ENCODE measurements around the gene LDLRAP1.
"Not testable (repeated sequence)": the region's sequence is repeated elsewhere in the genome, so short reads cannot be mapped to it uniquely, and the experiment has no call there.

Gene LDLRAP1

DNA sequence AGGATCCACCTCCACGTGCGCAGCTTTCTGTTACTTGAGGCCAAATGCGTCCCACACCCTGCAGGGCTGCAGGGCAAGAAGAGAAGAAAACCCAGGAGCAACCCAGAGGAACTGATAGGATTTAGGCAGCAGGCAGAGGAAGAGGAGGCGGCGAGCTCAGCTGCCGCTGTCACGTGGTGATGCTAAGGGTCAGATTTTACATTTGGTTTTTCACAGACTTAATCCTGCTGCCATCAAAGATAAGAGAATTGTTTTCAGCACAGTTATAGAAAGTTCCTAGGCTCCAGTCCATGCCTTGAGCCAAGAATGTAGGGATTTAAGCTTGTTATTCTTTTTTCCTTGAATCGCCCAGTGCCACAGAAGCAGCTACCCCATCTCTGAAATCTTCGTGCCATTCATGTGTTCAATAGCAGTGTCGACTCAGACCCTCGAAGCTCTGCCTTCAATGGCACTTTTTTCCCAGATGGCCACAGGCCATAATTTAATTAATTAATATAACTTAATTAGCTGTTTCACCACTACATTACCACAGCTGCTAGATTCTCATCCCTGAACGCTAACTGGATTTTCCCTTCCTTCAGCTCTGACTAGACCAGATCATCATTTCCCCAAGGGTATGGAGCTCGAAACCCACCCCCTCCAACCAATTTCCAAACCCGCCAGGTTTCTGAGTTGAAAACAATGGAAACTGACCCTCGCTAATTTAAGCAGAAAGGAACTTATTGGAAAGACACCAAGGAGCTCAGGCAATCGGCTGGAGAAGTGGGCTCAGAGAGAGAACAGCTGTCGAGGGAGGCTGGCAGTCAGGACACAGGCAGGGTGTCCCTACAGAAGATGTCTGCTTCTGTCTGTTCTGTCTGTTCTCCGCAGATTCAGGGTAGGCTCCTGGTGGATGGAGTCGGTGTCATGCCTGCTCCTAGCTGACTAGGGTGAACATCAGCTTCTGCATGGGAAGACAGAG, 36.2 kb downstream of the LDLRAP1 start:
- no peak for DNase-seq

DNA sequence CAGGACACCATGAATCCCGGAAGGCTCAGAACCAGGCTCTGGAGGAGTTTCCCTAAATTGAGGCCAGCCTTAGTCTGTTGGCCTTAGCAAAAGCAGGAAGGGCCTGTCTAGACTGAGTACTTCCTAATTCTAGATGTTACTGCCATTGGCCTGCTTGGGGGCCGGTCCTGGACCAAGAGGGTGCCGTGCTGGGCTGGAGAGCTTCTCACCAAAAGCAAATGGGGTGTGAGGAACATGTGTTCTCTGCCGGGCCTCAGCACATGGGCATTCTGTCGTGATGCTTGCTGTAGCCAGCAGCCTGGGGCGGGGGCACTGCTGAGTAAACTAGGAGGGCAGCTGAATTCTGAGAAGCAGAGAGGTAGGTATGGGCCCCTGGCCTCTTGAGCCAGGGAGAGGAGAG, 37.5 kb downstream of the LDLRAP1 start:
- DNase-seq, result no peak

- DNase-seq, result no peak
Observed at GRCh38 chr1:25581764-25582163, 38.4 kb downstream of the LDLRAP1 start.

DNA sequence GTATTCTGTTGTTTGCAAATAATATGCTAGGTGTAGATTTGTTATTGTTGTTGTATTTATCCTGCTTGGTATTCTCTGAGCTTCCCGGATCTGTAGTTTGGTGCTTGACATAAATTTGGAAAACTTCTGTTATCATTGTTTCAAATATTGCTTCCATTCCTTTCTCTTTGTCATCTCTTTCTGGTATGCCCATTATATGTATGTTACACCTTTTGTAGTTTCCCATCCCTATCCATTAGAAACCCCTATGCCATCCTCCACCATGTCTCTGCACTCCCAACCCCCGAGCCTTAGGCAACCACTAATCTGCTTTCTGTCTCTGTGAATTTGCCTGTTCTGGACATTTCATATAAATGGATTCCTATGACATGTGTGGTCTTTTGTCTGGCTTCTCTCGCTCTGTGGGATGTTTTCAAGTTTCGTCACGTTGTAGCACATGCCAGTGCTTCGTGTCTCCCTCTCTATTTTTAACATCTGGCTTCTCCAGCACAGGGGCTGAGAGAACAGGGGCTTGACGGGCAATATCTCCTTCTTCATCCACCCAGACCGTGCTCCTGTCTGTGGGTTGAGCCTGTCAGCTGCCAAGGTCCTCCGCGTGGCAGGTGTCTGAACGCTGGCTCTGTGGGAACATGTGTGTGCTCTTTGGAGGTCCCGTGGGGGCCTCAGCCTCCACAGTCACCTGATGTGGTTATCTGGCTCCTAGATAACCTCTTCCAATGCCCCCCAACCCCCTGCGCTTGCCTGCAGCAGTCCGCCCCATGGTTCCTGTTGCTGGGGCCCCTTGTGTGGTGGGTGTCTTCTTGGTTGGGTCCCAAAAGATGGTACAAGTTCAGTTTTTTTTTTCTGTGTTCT, 40.3 kb downstream of the LDLRAP1 start:
- DNase-seq, result no peak

DNA sequence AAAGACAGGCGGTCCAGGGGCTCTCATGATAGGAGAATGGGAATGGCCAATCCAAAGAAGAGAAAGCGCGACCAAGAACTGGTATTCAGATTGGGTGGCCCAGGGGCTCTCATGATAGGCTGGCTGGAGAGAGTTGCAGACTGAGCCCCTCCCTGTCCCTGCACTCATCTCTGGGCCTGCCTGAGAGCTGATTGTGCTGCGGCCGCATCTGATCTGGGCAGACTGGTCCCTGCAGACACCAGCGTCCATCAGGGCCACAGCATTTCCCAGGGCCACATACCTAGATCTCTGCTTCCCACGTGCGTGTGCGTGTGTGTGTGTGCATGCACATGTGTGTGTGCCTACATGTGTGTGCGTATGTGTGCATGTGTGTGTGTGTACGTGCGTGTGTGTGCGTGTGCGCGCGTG, 42.8 kb downstream of the LDLRAP1 start:
- DNase-seq, result no peak

- DNase-seq, result no peak
Observed at GRCh38 chr1:25587290-25587689, 43.9 kb downstream of the LDLRAP1 start.

GRCh38 chr1:25588224-25588623, 44.8 kb downstream of the LDLRAP1 start:
- not testable (repeated sequence) for DNase-seq

GRCh38 chr1:25588786-25589185, 45.4 kb downstream of the LDLRAP1 start:
- not testable (repeated sequence) for DNase-seq

DNA sequence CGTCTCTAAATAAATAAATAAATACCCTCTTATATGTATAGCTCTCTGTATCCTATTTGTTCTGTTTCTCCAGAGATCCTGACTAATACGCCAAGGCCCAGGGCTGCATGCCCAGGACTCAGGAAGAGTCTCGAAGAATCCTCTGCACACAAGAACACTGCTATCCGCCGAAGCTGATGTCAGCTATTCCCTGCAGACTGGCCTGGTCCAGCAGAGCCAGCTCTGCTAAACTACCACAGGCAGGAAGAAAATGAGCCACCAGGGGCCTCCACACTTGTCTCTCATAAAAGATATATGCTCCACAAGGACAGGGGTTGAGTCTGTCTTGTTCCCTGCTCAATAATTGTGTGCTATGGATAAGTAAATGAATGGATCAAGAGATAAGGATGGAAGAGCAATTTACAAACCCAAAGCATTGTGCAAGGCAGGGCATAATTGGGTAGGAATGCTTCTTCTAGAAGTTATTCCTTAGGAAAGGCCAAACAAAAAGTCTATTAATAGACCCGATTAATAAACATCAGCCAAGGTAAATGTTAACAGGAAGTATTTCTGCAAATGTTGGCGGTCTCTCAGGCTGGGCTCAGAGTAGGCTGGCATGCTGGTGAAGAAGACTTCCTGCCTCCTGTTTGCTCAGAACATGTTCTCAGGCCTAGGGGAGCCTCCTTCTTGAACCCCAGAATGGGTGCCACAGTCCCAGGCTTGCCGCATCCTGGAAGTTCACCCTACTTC, 46.9 kb downstream of the LDLRAP1 start:
- DNase-seq, result no peak

DNA sequence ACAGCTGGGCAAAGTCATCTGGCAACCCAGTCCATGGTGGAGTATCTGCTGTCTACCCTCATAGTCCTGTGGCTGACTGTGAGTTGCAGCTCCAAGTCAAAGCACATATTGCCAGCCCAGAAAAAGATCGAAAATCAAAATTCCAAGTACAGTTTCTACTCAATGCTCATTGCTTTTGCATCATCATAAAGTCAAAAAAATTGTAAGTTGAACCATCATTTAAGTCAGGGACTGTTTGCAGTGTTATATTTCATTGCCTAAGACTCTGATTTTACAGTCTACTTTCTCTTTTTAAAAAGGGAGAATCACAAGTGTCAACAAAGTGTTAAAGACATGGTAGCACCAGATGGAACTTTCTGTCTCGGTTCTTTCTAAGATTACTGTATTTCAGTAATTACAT, 50.5 kb downstream of the LDLRAP1 start:
- DNase-seq, result no peak

GRCh38 chr1:25594971-25595370, 51.6 kb downstream of the LDLRAP1 start:
- DNase-seq, result no peak

DNA sequence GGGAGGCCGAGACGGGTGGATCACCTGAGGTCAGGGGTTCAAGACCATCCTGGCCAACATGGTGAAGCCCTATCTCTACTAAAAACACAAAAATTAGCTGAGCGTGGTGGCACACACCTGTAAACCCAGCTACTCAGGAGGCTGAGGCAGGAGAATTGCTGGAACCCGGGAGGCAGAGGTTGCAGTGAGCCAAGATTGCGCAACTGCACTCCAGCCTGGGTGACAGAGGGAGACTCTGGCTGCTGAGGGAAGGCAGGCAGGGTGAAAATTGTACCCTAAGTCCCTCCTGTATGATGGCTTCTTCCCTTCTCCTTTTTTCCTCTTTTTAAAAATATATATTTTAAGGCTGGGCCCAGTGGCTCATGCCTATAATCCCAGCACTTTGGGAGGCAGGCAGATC, 53.2 kb downstream of the LDLRAP1 start:
- not testable (repeated sequence) for DNase-seq

GRCh38 chr1:25598879-25599278, 55.5 kb downstream of the LDLRAP1 start:
- DNase-seq, result no peak

DNA sequence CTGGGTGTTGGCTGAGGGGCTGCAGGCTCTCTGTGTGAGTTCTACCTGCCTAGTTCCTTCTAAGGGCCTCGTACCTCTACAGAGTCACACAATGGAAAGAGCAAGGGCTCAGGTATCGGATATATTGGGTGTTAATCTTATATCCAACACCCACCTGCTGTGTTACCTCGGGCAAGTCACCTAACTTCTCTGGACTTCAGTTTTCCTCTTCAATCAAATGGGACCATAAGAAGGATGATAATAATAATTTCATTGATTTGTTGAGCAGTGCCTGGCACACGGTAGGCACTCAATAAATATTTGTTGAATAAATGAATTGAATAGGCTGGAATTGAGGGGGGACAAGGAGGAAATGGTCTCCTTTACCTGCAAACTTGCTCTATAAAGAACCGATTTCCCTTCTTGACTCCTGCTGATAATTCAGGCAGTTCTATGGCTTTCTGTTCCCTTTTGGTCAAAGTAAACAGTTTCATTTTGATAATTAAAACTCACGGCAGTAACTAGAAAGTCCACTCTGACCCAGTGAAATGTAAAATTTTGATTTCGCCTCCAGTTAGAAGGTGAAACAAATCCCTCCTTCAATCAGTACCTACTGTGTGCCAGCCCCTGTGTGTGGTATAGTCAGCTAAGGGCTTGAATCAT, 56.7 kb downstream of the LDLRAP1 start:
- no peak for DNase-seq

DNA sequence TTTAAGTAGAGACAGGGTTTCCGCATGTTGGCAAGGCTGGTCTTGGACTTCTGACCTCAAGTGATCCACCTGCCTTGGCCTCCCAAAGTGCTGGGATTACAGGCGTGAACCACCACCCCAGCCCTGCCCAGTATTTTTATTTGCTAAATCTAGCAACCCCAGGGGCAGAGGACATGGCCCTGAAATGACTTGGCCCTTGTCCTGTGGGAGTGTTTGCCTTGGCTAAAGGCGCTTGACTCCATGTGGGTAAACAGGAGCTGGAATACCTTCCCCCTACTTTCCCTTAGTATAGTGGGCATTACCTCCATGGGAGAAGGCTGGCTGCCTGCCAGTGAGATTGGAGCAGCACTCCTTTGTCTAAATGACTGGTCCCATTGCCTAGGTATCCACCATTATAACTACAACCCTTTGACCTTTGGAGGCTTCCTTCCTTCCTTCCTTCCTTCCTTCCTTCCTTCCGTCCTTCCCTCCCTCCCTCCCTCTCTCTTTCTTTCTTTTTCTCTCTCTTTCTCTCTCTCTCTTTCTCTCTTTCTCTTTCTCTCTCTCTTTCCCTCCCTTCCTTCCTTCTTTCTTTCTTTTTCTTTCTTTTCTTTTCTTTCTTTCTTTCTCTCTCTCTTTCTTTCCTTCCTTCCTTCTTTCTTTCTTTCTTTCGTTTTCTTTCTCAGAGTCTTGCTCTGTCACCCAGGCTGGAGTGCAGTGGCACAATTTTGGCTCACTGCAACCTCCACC, 57.7 kb downstream of the LDLRAP1 start:
- not testable (repeated sequence) for DNase-seq

GRCh38 chr1:25603779-25604538, 60.6 kb downstream of the LDLRAP1 start:
- DNase-seq, result not testable (repeated sequence)

- no peak for DNase-seq
Observed at GRCh38 chr1:25607123-25607522, 63.7 kb downstream of the LDLRAP1 start.

DNA sequence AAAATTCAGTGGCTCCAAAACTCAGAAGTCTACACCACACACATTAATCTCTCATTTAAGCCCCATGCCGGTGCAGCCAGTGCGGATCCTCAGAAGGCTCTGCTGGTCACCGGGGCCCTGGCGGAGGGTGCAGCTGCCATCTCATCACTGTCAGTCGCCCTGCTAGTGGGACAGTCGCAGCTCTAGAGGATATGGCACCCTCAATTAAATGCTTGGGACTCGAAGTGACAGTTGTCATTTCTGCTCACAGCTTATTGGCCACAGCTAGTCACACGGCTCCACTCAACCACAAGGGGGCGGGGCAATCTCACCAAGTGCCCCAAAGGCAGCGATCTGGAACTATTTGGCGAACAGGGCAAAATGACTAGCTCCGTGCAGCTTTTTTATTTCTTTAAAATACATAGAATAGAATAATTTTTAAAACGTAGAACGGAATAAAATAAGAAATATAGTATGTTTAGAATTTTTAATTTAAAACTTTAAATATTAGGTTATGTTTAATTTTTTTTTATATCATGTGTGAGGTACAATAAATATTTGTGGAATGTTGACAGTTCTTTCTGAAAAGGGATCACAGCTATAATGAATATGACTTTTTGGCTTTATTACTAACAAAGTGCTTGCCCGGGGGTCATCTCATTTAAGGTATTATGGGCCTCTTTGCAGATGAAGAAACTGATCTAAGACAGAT, 65.2 kb downstream of the LDLRAP1 start:
- DNase-seq, result peak; percentile 59

- no peak for DNase-seq
Observed at GRCh38 chr1:25609921-25610320, 66.5 kb downstream of the LDLRAP1 start.
